HG03108 (cell line): ENCODE results near the gene ACSF3.

ENCODE experiments used
- ATAC-seq: cut with Tn5 transposase; IDR thresholded peaks from one replicate; pipeline ENCODE4 v1.9.1; 2021; ENCODE audit warnings: moderate library complexity; ENCODE audit not compliant: unreplicated experiment

The ACSF3 gene

GRCh38 chr16:89142474-89143195 lies 49.0 kb downstream of the ACSF3 start:
- no peak for ATAC-seq

- ATAC-seq: no peak
These were observed 49.6 kb downstream of the ACSF3 start for GRCh38 chr16:89143201-89143741.

GRCh38 chr16:89143911-89144675 lies 50.4 kb downstream of the ACSF3 start:
- ATAC-seq: no peak

- no peak for ATAC-seq
These were observed 51.0 kb downstream of the ACSF3 start for GRCh38 chr16:89144681-89145080.

- ATAC-seq: no peak
These were observed 51.9 kb downstream of the ACSF3 start for GRCh38 chr16:89145406-89146161.

- ATAC-seq: no peak
These were observed 52.8 kb downstream of the ACSF3 start for GRCh38 chr16:89146211-89147005.

GRCh38 chr16:89147085-89147817 lies 53.6 kb downstream of the ACSF3 start:
- ATAC-seq: no peak

GRCh38 chr16:89149386-89149785 lies 55.7 kb downstream of the ACSF3 start:
- ATAC-seq: no peak

GRCh38 chr16:89150090-89150835 lies 56.6 kb downstream of the ACSF3 start:
- no peak for ATAC-seq

GRCh38 chr16:89150981-89151380 lies 57.3 kb downstream of the ACSF3 start:
- ATAC-seq: no peak

- no peak for ATAC-seq
These were observed 59.4 kb downstream of the ACSF3 start for GRCh38 chr16:89152831-89153700.

- ATAC-seq: no peak
These were observed 60.2 kb downstream of the ACSF3 start for GRCh38 chr16:89153848-89154271.

- no peak for ATAC-seq
These were observed 60.9 kb downstream of the ACSF3 start for GRCh38 chr16:89154390-89155183.

- no peak for ATAC-seq
These were observed 61.6 kb downstream of the ACSF3 start for GRCh38 chr16:89155184-89155679.

- no peak for ATAC-seq
These were observed 62.4 kb downstream of the ACSF3 start for GRCh38 chr16:89155851-89156739.
